ENCODE results near the gene GEMIN8.

The GEMIN8 gene

GRCh38 chrX:14022019-14022418, 7.7 kb downstream of the GEMIN8 start:
- TF ChIP-seq, protein P1, sequence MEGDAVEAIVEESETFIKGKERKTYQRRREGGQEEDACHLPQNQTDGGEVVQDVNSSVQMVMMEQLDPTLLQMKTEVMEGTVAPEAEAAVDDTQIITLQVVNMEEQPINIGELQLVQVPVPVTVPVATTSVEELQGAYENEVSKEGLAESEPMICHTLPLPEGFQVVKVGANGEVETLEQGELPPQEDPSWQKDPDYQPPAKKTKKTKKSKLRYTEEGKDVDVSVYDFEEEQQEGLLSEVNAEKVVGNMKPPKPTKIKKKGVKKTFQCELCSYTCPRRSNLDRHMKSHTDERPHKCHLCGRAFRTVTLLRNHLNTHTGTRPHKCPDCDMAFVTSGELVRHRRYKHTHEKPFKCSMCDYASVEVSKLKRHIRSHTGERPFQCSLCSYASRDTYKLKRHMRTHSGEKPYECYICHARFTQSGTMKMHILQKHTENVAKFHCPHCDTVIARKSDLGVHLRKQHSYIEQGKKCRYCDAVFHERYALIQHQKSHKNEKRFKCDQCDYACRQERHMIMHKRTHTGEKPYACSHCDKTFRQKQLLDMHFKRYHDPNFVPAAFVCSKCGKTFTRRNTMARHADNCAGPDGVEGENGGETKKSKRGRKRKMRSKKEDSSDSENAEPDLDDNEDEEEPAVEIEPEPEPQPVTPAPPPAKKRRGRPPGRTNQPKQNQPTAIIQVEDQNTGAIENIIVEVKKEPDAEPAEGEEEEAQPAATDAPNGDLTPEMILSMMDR (IDR thresholded peaks at IDR 0.05; ENCODE audit: insufficient read depth, low read depth, low read length, missing control alignments): no peak
- H3K4me3 ChIP-seq (ENCODE audit: low read depth, low read length): no peak overlapping the region
- no peak for DNase-seq (ENCODE audit: low read depth)

- TF ChIP-seq, protein P1 (IDR thresholded peaks at IDR 0.05; ENCODE audit: insufficient read depth, low read depth, low read length, missing control alignments): no peak
- H3K4me3 ChIP-seq (ENCODE audit: low read depth, low read length): no peak overlapping the region
- DNase-seq (ENCODE audit: low read depth): no peak
Observed at GRCh38 chrX:14017399-14017798, 12.3 kb downstream of the GEMIN8 start.

DNA sequence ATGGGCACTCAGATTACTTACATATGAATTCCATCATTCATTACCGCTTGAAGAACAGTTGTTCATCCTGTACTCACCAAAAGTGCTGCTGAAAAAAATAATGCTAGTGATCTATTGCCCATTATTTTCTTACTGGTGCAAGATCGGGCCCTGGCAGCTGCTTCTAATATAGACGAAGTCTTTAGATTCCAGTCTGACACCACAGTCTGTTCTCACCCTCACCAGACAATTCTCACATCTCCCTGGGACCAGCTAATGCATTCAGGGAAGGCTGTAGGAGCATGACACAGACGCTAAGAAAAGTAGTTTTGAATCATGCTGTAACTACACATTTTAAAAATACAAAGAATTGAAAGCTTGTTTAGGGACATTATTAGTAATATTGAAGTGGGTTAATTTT, 13.8 kb downstream of the GEMIN8 start:
- TF ChIP-seq, protein P1 (IDR thresholded peaks at IDR 0.05; ENCODE audit: insufficient read depth, low read depth, low read length, missing control alignments): no peak
- DNase-seq (ENCODE audit: low read depth): no peak
- no peak overlapping the region for H3K4me3 ChIP-seq (ENCODE audit: low read depth, low read length)

- TF ChIP-seq, protein P1 (IDR thresholded peaks at IDR 0.05; ENCODE audit: insufficient read depth, low read depth, low read length, missing control alignments): no peak
- H3K4me3 ChIP-seq (ENCODE audit: low read depth, low read length): no peak overlapping the region
- DNase-seq (ENCODE audit: low read depth): no peak
Observed at GRCh38 chrX:14015294-14015693, 14.4 kb downstream of the GEMIN8 start.

- DNase-seq (ENCODE audit: low read depth): peak; percentile 24
- no peak overlapping the region for H3K4me3 ChIP-seq (ENCODE audit: low read depth, low read length)
- TF ChIP-seq, protein P1 (IDR thresholded peaks at IDR 0.05; ENCODE audit: insufficient read depth, low read depth, low read length, missing control alignments): no peak
Observed at GRCh38 chrX:14014526-14014925, 15.2 kb downstream of the GEMIN8 start.

DNA sequence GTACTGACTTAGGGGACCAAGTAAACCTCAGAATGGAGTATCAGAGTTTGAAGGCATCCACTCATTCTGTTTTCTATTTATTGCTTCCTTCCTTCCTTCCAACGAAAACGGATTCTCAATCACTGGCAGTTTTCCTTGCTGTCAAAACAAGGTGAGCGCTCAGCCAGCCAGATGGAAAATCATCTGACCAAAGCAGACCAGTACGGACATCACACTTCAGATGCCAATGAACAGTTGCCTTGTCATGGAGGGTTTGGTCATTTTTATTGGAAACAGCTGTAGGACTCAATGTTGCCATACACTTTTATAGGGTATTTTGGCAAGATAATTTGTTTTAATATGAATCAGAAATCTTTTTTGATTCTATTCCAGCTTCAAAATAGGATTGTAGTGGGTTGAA, 16.6 kb downstream of the GEMIN8 start:
- H3K4me3 ChIP-seq (ENCODE audit: low read depth, low read length): no peak overlapping the region
- DNase-seq (ENCODE audit: low read depth): no peak
- TF ChIP-seq, protein P1 (IDR thresholded peaks at IDR 0.05; ENCODE audit: insufficient read depth, low read depth, low read length, missing control alignments): no peak

DNA sequence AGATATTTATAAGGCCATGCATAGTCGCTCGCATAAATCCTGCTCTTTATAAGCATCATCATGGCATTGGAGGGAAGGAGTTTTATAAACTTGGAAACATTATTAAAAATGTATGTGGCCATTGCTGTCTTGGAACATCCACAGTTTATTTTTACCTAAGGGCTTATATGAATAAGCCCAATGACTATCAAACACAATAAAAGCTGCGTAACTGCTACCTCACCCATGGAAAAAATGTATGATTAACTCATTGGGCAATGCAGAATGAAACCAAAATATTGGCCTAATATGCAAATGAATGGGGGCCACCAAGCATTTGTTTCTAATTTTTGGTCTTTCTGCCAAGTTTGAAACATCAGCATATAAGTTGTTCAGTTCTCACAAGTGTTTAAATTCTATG, 19.1 kb downstream of the GEMIN8 start:
- no peak overlapping the region for H3K4me3 ChIP-seq (ENCODE audit: low read depth, low read length)
- TF ChIP-seq, protein P1 (IDR thresholded peaks at IDR 0.05; ENCODE audit: insufficient read depth, low read depth, low read length, missing control alignments): no peak
- no peak for DNase-seq (ENCODE audit: low read depth)
